ENCODE measurements around the gene TMEM201. TPM values are rescaled to one million over a fixed set of nuclear protein-coding genes. Genes with fewer than 3 reads are reported as not detected.
A peak's percentile ranks its signal among the peaks of the same experiment; 100 is the strongest.

TMEM201 gene
- total RNA-seq, 1 donor from 2014 or later = 24.6 TPM

GRCh38 chr1:9643351-9644256 lies 54.9 kb downstream of the TMEM201 start:
- TF ChIP-seq CTCF (IDR thresholded peaks at IDR 0.05; ENCODE audit: unreplicated experiment) = no peak
- H3K4me1 Mint-ChIP-seq (ENCODE audit: low read depth) = no peaks in the 10 kb centered on the region
- DNase-seq (ENCODE audit: low spot score, unreplicated experiment) = no peak
- H3K27ac Mint-ChIP-seq = no peak overlapping the region
- no peaks in the 10 kb centered on the region for H3K9me3 Mint-ChIP-seq (ENCODE audit: low read depth)
- H3K4me3 Mint-ChIP-seq (ENCODE audit: low read depth) = no peak overlapping the region
- no peaks in the 10 kb centered on the region for H3K36me3 Mint-ChIP-seq (ENCODE audit: insufficient read depth)
- H3K27me3 Mint-ChIP-seq = peaks cover 11% of the 10 kb centered on the region

- TF ChIP-seq CTCF (IDR thresholded peaks at IDR 0.05; ENCODE audit: unreplicated experiment) = no peak
- peaks cover 18% of the 10 kb centered on the region for H3K27me3 Mint-ChIP-seq
- DNase-seq (ENCODE audit: low spot score, unreplicated experiment) = no peak
- H3K27ac Mint-ChIP-seq = peak overlapping the region; percentile 29
- H3K9me3 Mint-ChIP-seq (ENCODE audit: low read depth) = no peaks in the 10 kb centered on the region
- H3K4me3 Mint-ChIP-seq (ENCODE audit: low read depth) = no peak overlapping the region
- H3K36me3 Mint-ChIP-seq (ENCODE audit: insufficient read depth) = no peaks in the 10 kb centered on the region
- H3K4me1 Mint-ChIP-seq (ENCODE audit: low read depth) = no peaks in the 10 kb centered on the region
These were observed 57.3 kb downstream of the TMEM201 start for GRCh38 chr1:9646037-9646436.

GRCh38 chr1:9648171-9648570 lies 59.5 kb downstream of the TMEM201 start:
- Mint-ChIP-seq H3K27me3 (peaks cover 30% of the 10 kb centered on the region), H3K36me3 (ENCODE audit: insufficient read depth) (no peaks in the 10 kb centered on the region), H3K9me3 (ENCODE audit: low read depth) (no peaks in the 10 kb centered on the region), H3K4me1 (ENCODE audit: low read depth) (peaks cover 2% of the 10 kb centered on the region), H3K27ac (no peak overlapping the region), H3K4me3 (ENCODE audit: low read depth) (no peak overlapping the region)
- DNase-seq (ENCODE audit: low spot score, unreplicated experiment) = no peak
- no peak for TF ChIP-seq CTCF (IDR thresholded peaks at IDR 0.05; ENCODE audit: unreplicated experiment)

GRCh38 chr1:9649769-9650168 lies 61.1 kb downstream of the TMEM201 start:
- H3K9me3 Mint-ChIP-seq (ENCODE audit: low read depth) = no peaks in the 10 kb centered on the region
- peaks cover 46% of the 10 kb centered on the region for H3K27me3 Mint-ChIP-seq
- H3K27ac Mint-ChIP-seq = no peak overlapping the region
- TF ChIP-seq CTCF (IDR thresholded peaks at IDR 0.05; ENCODE audit: unreplicated experiment) = no peak
- no peak for DNase-seq (ENCODE audit: low spot score, unreplicated experiment)
- H3K4me1 Mint-ChIP-seq (ENCODE audit: low read depth) = peaks cover 2% of the 10 kb centered on the region
- no peaks in the 10 kb centered on the region for H3K36me3 Mint-ChIP-seq (ENCODE audit: insufficient read depth)
- H3K4me3 Mint-ChIP-seq (ENCODE audit: low read depth) = no peak overlapping the region

GRCh38 chr1:9651220-9651564 lies 62.5 kb downstream of the TMEM201 start:
- Mint-ChIP-seq H3K4me1 (ENCODE audit: low read depth) (peaks cover 2% of the 10 kb centered on the region), H3K4me3 (ENCODE audit: low read depth) (peak overlapping the region; percentile 64), H3K36me3 (ENCODE audit: insufficient read depth) (no peaks in the 10 kb centered on the region), H3K27me3 (peaks cover 54% of the 10 kb centered on the region), H3K27ac (peak overlapping the region; percentile 54), H3K9me3 (ENCODE audit: low read depth) (no peaks in the 10 kb centered on the region)
- DNase-seq (ENCODE audit: low spot score, unreplicated experiment) = no peak
- peak; percentile 12 for TF ChIP-seq CTCF (IDR thresholded peaks at IDR 0.05; ENCODE audit: unreplicated experiment)

Measured in progenitor cell of endocrine pancreas (in vitro differentiated cells).